K562 (cell line): Measurements from ENCODE around the gene ELP5. TPM values are rescaled to one million over a fixed set of nuclear protein-coding genes. Genes with fewer than 3 reads are reported as not detected.

Experiments
- ATF3 ChIP-seq, 2 experiments: fragments of 450-650 bp in 1 of 2; sonication (generic) in 1 of 2; formaldehyde crosslinking in 1 of 2; IDR thresholded peaks in 1 of 2; conservative IDR thresholded peaks in 1 of 2; 2 replicates each; pipeline versions ENCODE4 v1.6.1 to v1.8.1; 2016 to 2023; ENCODE audit warnings: mild to moderate bottlenecking in 2 of 2, moderate library complexity in 2 of 2, inconsistent platforms in 1 of 2, missing genetic modification reagents in 1 of 2
- CBX2 ChIP-seq: fragments of 200-600 bp; sonication (generic); IDR thresholded peaks from one replicate; pipeline ENCODE4 v1.6.1; 2012; ENCODE audit warnings: mild to moderate bottlenecking, low read length, inconsistent platforms; ENCODE audit not compliant: insufficient read depth, poor library complexity, severe bottlenecking
- HOMEZ ChIP-seq: fragments of 250-450 bp; sonication (Bioruptor Pico); IDR thresholded peaks from 2 replicates; pipeline ENCODE4 v1.4.0; 2020; ENCODE audit warnings: mild to moderate bottlenecking, moderate library complexity
- NKRF ChIP-seq: fragments of 450-650 bp; IDR thresholded peaks from 2 replicates; pipeline ENCODE4 v1.6.1; 2016; ENCODE audit warnings: borderline replicate concordance
- PRDM10 ChIP-seq: fragments of 450-650 bp; IDR thresholded peaks from 2 replicates; pipeline ENCODE4 v1.6.1; 2018; ENCODE audit not compliant: partially characterized antibody
- RFX5 ChIP-seq: IDR thresholded peaks from 2 replicates; pipeline ENCODE4 v1.6.1; 2011; ENCODE audit warnings: low read depth, mild to moderate bottlenecking, improper control_type of control experiment, low read length
- RNF219 ChIP-seq: fragments of 250-450 bp; sonication (Bioruptor Pico); IDR thresholded peaks from 2 replicates; pipeline ENCODE4 v1.5.0; 2022; ENCODE audit warnings: mild to moderate bottlenecking
- ZBTB12 ChIP-seq: fragments of 250-450 bp; sonication (Bioruptor Pico); IDR thresholded peaks from 2 replicates; pipeline ENCODE4 v1.4.0; 2020
- ZFP91 ChIP-seq: sonication (generic); formaldehyde crosslinking; IDR thresholded peaks from 2 replicates; pipeline ENCODE4 v1.8.0; 2022; ENCODE audit warnings: mild to moderate bottlenecking, missing genetic modification reagents
- ZNF23 ChIP-seq: fragments of 250-450 bp; sonication (Bioruptor Pico); IDR thresholded peaks from 2 replicates; pipeline ENCODE4 v1.4.0; 2020; ENCODE audit warnings: mild to moderate bottlenecking
- ZNF551 ChIP-seq: fragments of 250-450 bp; sonication (Bioruptor Pico); IDR thresholded peaks from 2 replicates; pipeline ENCODE4 v1.5.0; 2021; ENCODE audit warnings: mild to moderate bottlenecking, moderate library complexity
- polyA plus RNA-seq, 8 experiments: library from polyadenylated mRNA; depleted of rRNA in 4 of 8; stranded (reverse) in 5 of 8; unstranded in 3 of 8; fragments of >200 nt; fragmentation: Nextera tagmentation in 2 of 8; fragmentation: Illumina TruSeq in 1 of 8; extraction: Ambion mirVana in 2 of 8; extraction: Trizol in 1 of 8; gene quantifications; 2 replicates each; pipeline versions ENCODE4 v1.2.1 to v1.2.3, GENCODE V29; 2011 to 2014; ENCODE audit warnings: inconsistent platforms in 1 of 8, missing spikeins in 1 of 8
- total RNA-seq, 7 experiments: library from RNA; depleted of rRNA in 6 of 7; stranded (reverse); fragments of >200 nt in 6 of 7; fragmentation: Illumina TruSeq in 2 of 7; extraction: Trizol in 2 of 7; gene quantifications; 2 replicates each; pipeline versions ENCODE4 v1.2.1 to v1.2.3, GENCODE V29; 2011 to 2021; ENCODE audit warnings: low replicate concordance in 1 of 7

ELP5 gene
- total and polyA plus RNA-seq, 9 of the 15 experiments (the other 6 are each of a cell fraction or from before 2014, with no cell fraction given) = 25.7 to 77.9 (median 52.9) TPM

GRCh38 chr17:7214300-7215135, 37.5 kb upstream of the ELP5 start (continued):
- TF ChIP-seq ZNF551 (CRISPR knock-in tag) (no peak), RNF219 (CRISPR knock-in tag) (no peak), ZBTB12 (CRISPR knock-in tag) (no peak), ATF3 (IDR thresholded peaks at IDR 0.05) (no peak; the same call in 1 of the 2 replicates), ATF3 (CRISPR knock-in tag; conservative IDR thresholded peaks at IDR 0.05) (no peak), ZFP91 (CRISPR knock-in tag) (no peak), NKRF (no peak), HOMEZ (no peak), PRDM10 (peak; percentile 21), CBX2 (no peak), RFX5 (peak; percentile 77; the same call in 1 of the 2 replicates), ZNF23 (CRISPR knock-in tag) (no peak)
